Cardiac muscle cell (in vitro differentiated cells and primary cell): ENCODE measurements around the gene FOS. TPM values are rescaled to one million over a fixed set of nuclear protein-coding genes. Genes with fewer than 3 reads are reported as not detected.
"Not testable (repeated sequence)": the region's sequence is repeated elsewhere in the genome, so short reads cannot be mapped to it uniquely, and the experiment has no call there.

Experiments used
- DNase-seq, 2 donors: peaks; one replicate each; pipeline versions ENCODE4 v3.0.0 to v3.0.0-alpha.2; 2010 to 2017; ENCODE audit warnings: low read depth in 1 of 2, low spot score in 1 of 2
- H3K27ac ChIP-seq: fragments of 200-600 bp; sonication (generic); 2 replicates; pipeline ENCODE4 v1.5.1; 2016
- H3K27me3 ChIP-seq: fragments of 200-600 bp; sonication (generic); 2 replicates; pipeline ENCODE4 v1.6.0; 2016; ENCODE audit warnings: control low read depth
- H3K36me3 ChIP-seq: fragments of 200-600 bp; sonication (generic); 2 replicates; pipeline ENCODE4 v1.5.1; 2016; ENCODE audit warnings: control low read depth
- H3K4me1 ChIP-seq: fragments of 200-600 bp; sonication (generic); 2 replicates; pipeline ENCODE4 v1.8.1; 2017; ENCODE audit warnings: low read depth, mild to moderate bottlenecking, mixed run types
- H3K4me3 ChIP-seq: fragments of 200-600 bp; sonication (generic); 2 replicates; pipeline ENCODE4 v1.5.1; 2016; ENCODE audit warnings: mild to moderate bottlenecking
- H3K9me3 ChIP-seq: fragments of 200-600 bp; sonication (generic); 2 replicates; pipeline ENCODE4 v1.5.1; 2017; ENCODE audit warnings: low read depth, mild to moderate bottlenecking, control low read depth
- polyA plus RNA-seq: library from polyadenylated mRNA; unstranded; fragments of >200 nt; fragmentation: Nextera tagmentation; extraction: Ambion mirVana; gene quantifications from 2 replicates; pipeline ENCODE4 v1.2.1, GENCODE V29; 2016
- total RNA-seq: library from RNA; depleted of rRNA; stranded (reverse); fragments of >200 nt; gene quantifications from 2 replicates; pipeline ENCODE4 v1.2.3, GENCODE V29; 2016
- TF ChIP-seq, protein P1 (sequence below): IDR thresholded peaks from 2 replicates; pipeline ENCODE4 v1.5.1; 2012; ENCODE audit warnings: low read depth, mild to moderate bottlenecking, low read length

The FOS gene
- total and polyA plus RNA-seq, 2 experiments from 2014 or later: 45.3 to 66.0 TPM

DNA sequence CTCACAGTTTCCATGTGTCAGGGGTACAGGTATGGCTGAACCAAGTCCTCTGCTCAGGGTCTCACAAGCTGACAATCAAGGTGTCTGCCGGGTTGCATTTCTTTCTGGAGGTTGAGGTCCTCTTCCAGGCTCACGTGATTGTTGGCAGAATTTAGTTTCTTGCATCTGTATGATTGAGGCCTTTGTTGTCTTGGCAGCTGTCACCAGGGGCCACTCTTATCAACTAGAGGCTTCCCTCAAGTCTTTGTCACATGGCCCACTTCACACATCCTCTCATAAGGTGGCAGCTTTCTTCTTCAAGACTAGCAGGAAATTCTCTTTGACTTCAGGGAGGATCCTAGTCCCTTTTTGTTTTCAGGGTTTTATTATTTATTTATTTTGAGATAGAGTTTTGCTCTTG, 46.0 kb upstream of the FOS start:
- no peak for DNase-seq
- Histone ChIP-seq H3K4me1 (peaks cover 26% of the 10 kb centered on the region), H3K36me3 (no peaks in the 10 kb centered on the region), H3K9me3 (no peaks in the 10 kb centered on the region), H3K27me3 (no peaks in the 10 kb centered on the region), H3K4me3 (no peak overlapping the region), H3K27ac (no peak overlapping the region)
- TF ChIP-seq, protein P1, sequence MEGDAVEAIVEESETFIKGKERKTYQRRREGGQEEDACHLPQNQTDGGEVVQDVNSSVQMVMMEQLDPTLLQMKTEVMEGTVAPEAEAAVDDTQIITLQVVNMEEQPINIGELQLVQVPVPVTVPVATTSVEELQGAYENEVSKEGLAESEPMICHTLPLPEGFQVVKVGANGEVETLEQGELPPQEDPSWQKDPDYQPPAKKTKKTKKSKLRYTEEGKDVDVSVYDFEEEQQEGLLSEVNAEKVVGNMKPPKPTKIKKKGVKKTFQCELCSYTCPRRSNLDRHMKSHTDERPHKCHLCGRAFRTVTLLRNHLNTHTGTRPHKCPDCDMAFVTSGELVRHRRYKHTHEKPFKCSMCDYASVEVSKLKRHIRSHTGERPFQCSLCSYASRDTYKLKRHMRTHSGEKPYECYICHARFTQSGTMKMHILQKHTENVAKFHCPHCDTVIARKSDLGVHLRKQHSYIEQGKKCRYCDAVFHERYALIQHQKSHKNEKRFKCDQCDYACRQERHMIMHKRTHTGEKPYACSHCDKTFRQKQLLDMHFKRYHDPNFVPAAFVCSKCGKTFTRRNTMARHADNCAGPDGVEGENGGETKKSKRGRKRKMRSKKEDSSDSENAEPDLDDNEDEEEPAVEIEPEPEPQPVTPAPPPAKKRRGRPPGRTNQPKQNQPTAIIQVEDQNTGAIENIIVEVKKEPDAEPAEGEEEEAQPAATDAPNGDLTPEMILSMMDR: no peak

DNA sequence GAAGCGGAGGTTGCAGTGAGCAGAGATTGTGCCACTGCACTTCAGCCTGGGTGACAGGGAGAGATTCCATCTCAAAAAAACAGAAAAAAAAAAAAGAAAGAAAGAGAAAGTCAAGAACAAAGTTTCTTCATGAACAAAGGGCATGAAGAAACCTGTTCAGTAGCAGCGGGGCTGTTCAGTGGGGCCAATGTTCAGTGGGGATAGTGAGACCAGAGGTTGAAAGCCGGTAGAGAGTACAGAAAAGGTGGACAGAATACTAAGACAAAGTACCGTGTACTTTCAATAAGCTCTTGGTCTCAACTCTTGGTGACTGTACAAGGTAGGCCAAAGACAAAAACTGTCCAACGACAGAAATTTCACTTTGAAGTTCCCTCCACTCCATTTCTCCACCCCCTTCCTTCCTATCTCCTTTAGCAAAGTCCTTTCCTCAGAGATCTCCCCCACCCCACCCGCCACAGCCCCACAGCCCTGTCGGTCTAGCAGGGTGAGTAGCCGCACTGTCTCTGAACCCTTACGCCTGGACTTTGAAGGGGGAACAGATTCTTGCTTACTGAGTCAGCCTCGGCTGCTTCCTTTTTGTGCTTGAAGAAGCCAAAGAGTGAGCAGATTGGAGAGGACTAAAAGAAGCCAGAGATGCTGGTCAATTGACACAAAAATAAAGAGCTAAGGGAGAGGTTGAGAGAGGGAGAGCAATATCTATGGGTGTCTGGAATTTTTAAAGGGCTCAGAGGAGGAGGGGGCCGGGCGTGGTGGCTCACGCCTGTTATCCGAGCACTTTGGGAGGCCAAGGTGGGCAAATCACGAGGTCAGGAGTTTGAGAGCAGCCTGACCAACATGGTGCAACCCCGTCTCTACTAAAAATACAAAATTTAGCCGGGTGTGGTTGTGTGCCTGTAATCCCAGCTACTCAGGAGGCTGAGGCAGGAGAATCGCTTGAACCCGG, 44.2 kb upstream of the FOS start:
- Histone ChIP-seq H3K36me3 (no peaks in the 10 kb centered on the region), H3K27me3 (no peaks in the 10 kb centered on the region), H3K4me3 (no peak overlapping the region), H3K4me1 (peaks cover 41% of the 10 kb centered on the region), H3K27ac (peak overlapping the region; percentile 73), H3K9me3 (no peaks in the 10 kb centered on the region)
- DNase-seq: peak in 1 of 2 donors; percentile 94
- TF ChIP-seq, protein P1: no peak

DNA sequence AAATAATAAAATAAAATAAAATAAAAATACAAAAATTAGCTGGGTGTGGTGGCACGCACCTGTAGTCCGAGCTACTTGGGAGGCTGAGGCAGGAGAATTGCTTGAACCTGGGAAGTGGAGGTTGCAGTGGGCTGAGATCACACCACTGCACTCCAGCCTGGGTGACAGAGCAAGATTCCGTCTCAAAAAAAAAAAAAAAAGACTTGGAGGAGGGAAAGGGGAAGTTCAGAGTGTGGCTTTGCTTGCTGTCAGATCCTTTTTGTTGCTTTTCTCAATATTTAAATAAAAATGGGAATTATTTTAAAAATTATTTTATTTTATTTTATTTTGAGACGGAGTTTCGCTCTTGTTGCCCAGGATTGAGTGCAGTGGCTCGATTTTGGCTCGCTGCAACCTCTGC, 43.4 kb upstream of the FOS start:
- Histone ChIP-seq H3K27ac (peak overlapping the region; percentile 99), H3K4me1 (peaks cover 41% of the 10 kb centered on the region)
- H3K9me3 ChIP-seq, H3K36me3 ChIP-seq, H3K27me3 ChIP-seq, DNase-seq, H3K4me3 ChIP-seq: not testable (repeated sequence)

DNA sequence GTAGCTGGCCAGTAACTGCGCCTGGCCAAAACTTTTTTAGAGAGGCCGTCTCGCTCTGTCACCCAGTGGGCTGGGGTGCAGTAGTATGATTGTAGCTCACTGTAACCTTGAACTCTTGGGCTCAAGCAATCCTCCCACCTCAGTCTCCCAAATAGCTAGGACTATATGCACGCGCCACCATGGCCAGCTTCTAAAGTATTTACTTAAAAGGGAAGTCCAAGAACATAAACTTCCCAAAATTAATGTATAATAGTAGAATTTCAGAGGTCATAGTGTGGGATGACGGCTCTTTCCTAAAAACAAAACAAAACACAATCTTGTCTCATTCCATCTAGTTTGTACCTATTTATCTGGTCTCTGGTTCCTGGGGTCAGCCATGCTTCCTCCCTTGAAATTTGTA, 42.2 kb upstream of the FOS start:
- peak overlapping the region; percentile 99 for H3K27ac ChIP-seq
- TF ChIP-seq, protein P1: no peak
- no peak overlapping the region for H3K4me3 ChIP-seq
- H3K27me3 ChIP-seq: no peaks in the 10 kb centered on the region
- no peaks in the 10 kb centered on the region for H3K36me3 ChIP-seq
- no peak for DNase-seq
- peaks cover 41% of the 10 kb centered on the region for H3K4me1 ChIP-seq
- no peaks in the 10 kb centered on the region for H3K9me3 ChIP-seq

DNA sequence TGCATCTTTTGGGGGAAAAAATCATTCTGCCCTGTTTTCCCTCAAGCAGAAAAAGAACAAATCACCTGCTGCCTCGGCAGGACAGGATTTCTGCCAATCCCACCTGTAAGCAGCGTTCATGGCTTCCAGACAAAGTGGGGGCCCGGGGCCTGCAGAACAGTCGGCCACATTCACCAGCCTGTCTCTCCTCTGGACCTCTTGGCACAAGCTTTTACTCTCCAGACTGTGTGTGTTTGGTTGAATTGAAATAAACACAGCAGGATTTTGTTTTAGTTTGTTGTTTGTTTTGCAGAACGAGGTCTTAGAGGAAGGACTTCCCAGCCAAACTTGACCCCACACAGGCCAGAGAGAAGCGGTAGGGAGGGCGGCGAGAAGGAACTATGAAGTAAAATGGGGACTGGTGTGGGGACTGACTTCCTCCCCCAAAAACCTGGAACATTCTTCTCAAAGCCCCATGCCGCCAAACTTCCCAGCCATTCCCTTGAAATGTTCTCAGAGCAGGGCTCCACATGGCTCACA, 41.7 kb upstream of the FOS start:
- no peaks in the 10 kb centered on the region for H3K27me3 ChIP-seq
- H3K27ac ChIP-seq: peak overlapping the region; percentile 99
- H3K9me3 ChIP-seq: no peaks in the 10 kb centered on the region
- H3K36me3 ChIP-seq: no peaks in the 10 kb centered on the region
- DNase-seq: no peak
- H3K4me1 ChIP-seq: peaks cover 41% of the 10 kb centered on the region
- no peak overlapping the region for H3K4me3 ChIP-seq
- TF ChIP-seq, protein P1: no peak
